ENCODE measurements around the gene NRSN1.

NRSN1 gene

DNA sequence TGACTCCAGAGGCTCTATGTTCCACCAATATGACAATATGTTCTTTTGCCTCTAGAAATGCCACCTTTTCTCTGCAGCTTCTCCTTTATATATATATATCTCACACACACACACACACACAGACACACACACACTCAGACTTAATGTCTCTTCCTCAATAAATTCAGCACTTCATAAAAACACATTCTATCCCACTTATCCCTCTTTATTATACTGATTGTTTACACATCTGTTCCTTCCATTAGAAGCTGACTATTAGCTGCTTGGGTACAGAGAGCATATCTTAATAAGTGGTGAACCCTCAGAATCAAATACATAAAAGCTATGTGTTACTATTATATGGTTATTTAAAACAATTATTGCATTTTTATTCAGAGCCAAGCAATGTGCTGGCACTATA is 23.3 kb downstream of the NRSN1 start:
- no peak overlapping the region for H3K4me3 Mint-ChIP-seq
- H3K36me3 Mint-ChIP-seq (ENCODE audit: low read depth) = no peaks in the 10 kb centered on the region
- H3K9me3 Mint-ChIP-seq = no peaks in the 10 kb centered on the region
- no peaks in the 10 kb centered on the region for H3K4me1 Mint-ChIP-seq (ENCODE audit: low read depth)
- H3K27ac Mint-ChIP-seq = no peak overlapping the region
- H3K27me3 Mint-ChIP-seq = no peaks in the 10 kb centered on the region
- intact Hi-C loops (cut with micrococcal nuclease) = no loop called here

DNA sequence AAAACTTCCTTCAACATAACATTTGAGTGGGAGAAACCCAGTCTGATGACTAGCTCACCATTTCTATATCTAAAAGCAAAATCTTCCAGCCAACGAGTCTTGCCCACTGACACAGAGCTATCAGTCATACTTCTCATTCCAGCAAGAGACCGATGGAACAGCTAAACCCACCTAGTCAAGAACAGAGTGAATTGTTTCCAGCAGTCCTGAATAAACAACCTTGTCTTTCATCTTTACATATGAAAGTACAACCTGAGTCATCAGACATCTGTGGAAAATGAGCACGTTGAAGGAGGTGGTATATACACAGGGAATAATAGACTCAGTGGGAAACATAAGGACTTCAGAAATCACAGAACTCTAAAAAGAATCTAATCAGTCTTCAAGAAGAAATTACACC is 23.8 kb downstream of the NRSN1 start:
- Mint-ChIP-seq H3K9me3 (no peaks in the 10 kb centered on the region), H3K27me3 (no peaks in the 10 kb centered on the region), H3K36me3 (ENCODE audit: low read depth) (no peaks in the 10 kb centered on the region), H3K4me1 (ENCODE audit: low read depth) (no peaks in the 10 kb centered on the region), H3K27ac (no peak overlapping the region), H3K4me3 (no peak overlapping the region)
- intact Hi-C loops (cut with micrococcal nuclease) = no loop called here

DNA sequence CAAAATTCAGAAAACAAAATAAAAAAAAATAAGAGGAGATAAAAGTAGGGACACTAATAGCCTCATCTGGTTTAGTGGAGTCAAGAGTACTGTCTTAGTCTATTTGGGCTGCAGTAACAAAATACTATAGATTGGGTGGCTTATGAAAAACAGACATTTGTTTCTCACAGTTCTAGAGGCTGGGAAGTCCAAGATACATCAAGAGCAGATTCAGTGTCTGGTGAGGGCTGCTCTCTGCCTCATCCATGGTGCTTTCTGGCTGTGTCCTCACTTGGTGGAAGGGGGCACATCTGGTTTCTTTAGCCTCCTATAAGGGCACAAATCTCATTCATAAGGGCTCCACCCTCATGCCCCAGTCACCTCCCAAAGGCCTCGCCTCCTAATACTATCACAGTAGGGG is 26.0 kb downstream of the NRSN1 start:
- H3K9me3 Mint-ChIP-seq = no peaks in the 10 kb centered on the region
- no peak overlapping the region for H3K27ac Mint-ChIP-seq
- H3K27me3 Mint-ChIP-seq = no peaks in the 10 kb centered on the region
- no peaks in the 10 kb centered on the region for H3K36me3 Mint-ChIP-seq (ENCODE audit: low read depth)
- H3K4me3 Mint-ChIP-seq = no peak overlapping the region
- no peaks in the 10 kb centered on the region for H3K4me1 Mint-ChIP-seq (ENCODE audit: low read depth)
- intact Hi-C loops (cut with micrococcal nuclease) = no loop called here

DNA sequence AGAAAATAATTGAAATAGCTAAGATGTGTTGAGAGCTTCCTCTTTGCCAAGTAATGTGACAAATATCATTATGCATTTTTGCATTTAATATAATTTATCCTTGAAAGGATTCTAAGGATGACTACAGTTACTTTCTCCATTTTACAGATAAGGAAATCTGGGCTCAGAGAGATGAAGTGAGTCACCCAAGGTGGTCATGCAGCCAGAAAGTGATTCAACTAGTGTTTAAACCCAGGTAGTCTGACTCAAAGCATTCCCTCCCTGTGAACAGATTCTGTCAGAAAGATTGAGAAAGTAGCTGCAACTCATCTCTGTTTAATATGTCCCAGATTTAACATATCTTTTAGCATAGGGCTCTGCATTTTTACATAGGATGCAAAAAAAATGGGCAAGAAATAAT is 28.1 kb downstream of the NRSN1 start:
- Mint-ChIP-seq H3K27ac (no peak overlapping the region), H3K27me3 (no peaks in the 10 kb centered on the region), H3K4me3 (no peak overlapping the region), H3K36me3 (ENCODE audit: low read depth) (no peaks in the 10 kb centered on the region), H3K4me1 (ENCODE audit: low read depth) (no peaks in the 10 kb centered on the region), H3K9me3 (no peaks in the 10 kb centered on the region)
- intact Hi-C loops (cut with micrococcal nuclease) = no loop called here

DNA sequence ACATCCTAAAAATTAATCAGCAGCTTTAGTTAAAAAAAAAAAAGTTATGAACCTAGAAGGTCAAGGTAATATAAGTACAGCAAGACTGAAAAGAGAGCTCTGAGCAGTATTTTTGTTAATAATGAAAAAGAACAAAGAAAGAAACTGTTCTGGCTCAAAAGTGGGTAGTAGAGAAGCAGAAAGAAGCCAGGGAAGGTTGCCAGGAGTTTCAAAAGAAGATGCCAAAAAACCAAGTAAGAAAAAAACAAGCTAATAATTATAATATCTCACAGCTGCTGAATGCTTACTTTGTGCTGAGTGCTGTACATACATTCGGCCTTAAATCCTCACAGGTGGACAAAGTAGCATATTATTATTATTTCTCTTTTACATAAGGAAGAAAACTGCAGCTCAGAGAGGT is 31.9 kb downstream of the NRSN1 start:
- intact Hi-C loops (cut with micrococcal nuclease) = no loop called here
- Mint-ChIP-seq H3K4me1 (ENCODE audit: low read depth) (no peaks in the 10 kb centered on the region), H3K4me3 (no peak overlapping the region), H3K27ac (no peak overlapping the region), H3K9me3 (no peaks in the 10 kb centered on the region), H3K36me3 (ENCODE audit: low read depth) (no peaks in the 10 kb centered on the region), H3K27me3 (no peaks in the 10 kb centered on the region)

DNA sequence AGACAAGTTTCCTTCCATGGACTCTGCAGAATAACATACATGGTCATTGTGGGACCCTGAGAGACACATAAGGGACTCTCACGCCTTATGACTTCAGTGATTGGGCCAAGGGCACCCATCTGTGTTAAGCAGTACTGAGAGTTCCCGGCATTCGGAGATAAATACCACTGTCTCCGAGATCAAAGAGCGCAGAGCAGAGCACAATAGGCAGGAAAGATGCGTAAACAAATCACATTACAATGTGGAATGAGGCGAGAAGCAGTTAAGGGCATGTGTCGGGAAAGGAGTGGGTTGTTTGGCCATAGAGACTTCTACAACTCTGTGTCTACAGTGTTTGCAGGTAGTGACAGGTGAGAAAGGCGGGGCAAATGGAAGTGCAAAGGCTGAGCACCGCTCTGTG is 57.6 kb downstream of the NRSN1 start:
- H3K4me3 Mint-ChIP-seq = no peak overlapping the region
- intact Hi-C loops (cut with micrococcal nuclease) = no loop called here
- H3K36me3 Mint-ChIP-seq (ENCODE audit: low read depth) = no peaks in the 10 kb centered on the region
- no peaks in the 10 kb centered on the region for H3K4me1 Mint-ChIP-seq (ENCODE audit: low read depth)
- H3K9me3 Mint-ChIP-seq = peaks cover 17% of the 10 kb centered on the region
- H3K27me3 Mint-ChIP-seq = no peaks in the 10 kb centered on the region
- no peak overlapping the region for H3K27ac Mint-ChIP-seq

DNA sequence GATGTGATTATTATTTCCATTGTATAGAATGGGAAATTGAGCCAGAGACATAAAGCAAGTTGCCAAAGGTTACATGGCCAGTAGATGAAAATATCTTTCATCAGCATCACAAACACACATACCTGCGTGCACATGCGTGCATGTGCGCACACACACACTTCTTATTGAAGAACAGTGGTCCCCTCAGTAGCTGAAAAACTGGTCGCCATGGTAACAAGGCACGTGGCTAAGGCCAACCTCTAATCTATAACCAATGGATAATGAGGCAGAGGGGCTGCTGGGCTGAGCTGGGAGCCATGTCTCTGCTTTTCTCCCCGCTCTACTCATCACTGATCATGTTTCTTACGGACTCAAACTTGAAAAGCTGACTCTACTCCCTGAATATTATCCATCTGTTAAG is 60.3 kb downstream of the NRSN1 start:
- Mint-ChIP-seq H3K4me1 (ENCODE audit: low read depth) (no peaks in the 10 kb centered on the region), H3K4me3 (no peak overlapping the region), H3K27me3 (no peaks in the 10 kb centered on the region), H3K36me3 (ENCODE audit: low read depth) (no peaks in the 10 kb centered on the region), H3K27ac (no peak overlapping the region), H3K9me3 (peaks cover 17% of the 10 kb centered on the region)
- intact Hi-C loops (cut with micrococcal nuclease) = no loop called here

DNA sequence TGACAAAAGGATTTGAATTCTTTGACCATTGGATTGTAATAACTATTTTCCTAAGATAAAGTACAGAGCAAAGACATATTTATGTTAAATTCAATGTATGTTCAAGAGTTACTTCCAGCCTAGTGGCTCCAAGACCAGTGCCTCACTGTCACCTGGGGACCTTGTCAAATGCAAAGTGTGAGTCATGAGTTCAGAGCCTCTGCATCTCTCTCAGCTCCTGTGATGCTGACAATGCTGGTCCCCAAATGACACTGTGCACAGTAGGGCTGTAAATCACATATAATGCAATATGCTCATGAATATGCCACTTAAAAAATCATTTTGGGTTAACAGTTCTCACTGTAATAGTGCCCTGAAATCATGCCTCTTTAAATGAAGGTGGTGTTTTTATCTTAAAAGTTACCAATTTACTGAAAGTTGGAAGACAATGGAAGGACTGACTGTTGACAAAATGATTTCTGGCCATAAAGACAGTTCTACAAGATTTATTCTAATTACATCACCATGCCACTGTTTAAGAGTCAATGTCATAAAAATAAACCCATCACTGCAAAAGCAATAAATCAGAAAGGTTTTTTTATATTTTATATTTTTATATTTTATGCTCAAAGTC is 62.1 kb downstream of the NRSN1 start:
- H3K36me3 Mint-ChIP-seq (ENCODE audit: low read depth) = no peaks in the 10 kb centered on the region
- H3K4me1 Mint-ChIP-seq (ENCODE audit: low read depth) = no peaks in the 10 kb centered on the region
- intact Hi-C loops (cut with micrococcal nuclease) = no loop called here
- H3K27me3 Mint-ChIP-seq = no peaks in the 10 kb centered on the region
- peaks cover 9% of the 10 kb centered on the region for H3K9me3 Mint-ChIP-seq
- H3K4me3 Mint-ChIP-seq = no peak overlapping the region
- no peak overlapping the region for H3K27ac Mint-ChIP-seq

DNA sequence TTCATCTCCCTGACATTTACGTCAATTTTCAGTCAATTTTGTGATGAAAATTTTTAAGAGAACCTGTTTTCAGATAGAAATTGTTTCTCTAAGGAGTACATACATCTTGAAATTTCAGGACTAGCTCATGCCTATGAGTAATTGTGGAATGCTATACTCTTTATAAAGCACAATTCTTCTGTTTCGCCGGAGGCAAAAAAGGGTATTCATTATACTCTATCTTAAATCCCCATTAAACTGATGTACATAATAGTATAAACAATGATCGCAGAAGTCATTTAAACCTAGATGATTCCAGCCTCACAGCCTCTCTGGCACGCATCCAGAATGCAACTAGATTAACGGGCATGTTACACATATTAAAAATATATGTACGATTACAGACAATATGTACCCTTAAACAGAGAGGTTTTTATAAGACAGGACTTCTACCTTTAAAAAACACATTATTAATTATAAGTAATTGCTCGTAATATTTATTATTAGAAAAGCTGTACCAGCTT is 62.6 kb downstream of the NRSN1 start:
- Mint-ChIP-seq H3K9me3 (peaks cover 4% of the 10 kb centered on the region), H3K4me1 (ENCODE audit: low read depth) (no peaks in the 10 kb centered on the region), H3K27ac (no peak overlapping the region), H3K27me3 (no peaks in the 10 kb centered on the region), H3K36me3 (ENCODE audit: low read depth) (no peaks in the 10 kb centered on the region), H3K4me3 (no peak overlapping the region)
- intact Hi-C loops (cut with micrococcal nuclease) = no loop called here

DNA sequence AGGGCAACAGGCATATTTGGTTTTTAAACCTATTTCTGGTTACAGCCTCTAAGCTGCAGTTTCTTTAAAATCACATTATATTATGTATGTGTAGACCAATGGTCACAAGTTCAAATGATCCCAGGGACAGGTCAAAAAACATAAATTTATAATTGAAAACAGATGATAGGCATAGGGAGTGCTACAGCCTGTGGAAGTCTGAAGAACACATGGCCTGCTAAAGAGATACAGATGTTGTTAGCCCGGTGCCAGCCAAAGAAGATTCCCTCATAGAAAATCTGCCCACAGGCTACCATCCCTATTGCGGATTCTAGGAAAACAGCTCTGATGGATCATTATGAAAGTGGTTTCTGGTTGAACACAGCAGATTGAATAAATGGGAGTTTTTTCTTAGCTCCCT is 65.3 kb downstream of the NRSN1 start:
- H3K36me3 Mint-ChIP-seq (ENCODE audit: low read depth) = no peaks in the 10 kb centered on the region
- H3K4me1 Mint-ChIP-seq (ENCODE audit: low read depth) = no peaks in the 10 kb centered on the region
- no peaks in the 10 kb centered on the region for H3K27me3 Mint-ChIP-seq
- no peaks in the 10 kb centered on the region for H3K9me3 Mint-ChIP-seq
- intact Hi-C loops (cut with micrococcal nuclease) = no loop called here
- H3K27ac Mint-ChIP-seq = no peak overlapping the region
- H3K4me3 Mint-ChIP-seq = no peak overlapping the region

DNA sequence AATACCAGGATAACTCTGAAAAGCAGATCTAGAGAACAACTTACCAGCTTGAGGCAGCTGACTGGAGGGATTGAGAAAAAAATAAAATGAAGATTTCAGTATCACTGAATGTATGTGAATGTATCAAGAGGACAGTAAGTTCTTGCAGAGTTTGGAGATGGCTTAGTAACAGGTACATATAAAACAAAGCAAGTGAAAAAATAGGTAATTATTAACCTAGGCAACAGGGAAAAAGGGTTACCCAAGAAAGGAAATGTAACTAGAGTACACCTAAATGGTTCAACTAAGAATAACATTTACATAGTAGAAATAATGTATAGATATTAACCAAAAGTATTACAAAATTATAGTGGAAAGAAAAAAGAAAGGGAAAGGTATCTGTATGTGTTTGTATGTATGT is 67.3 kb downstream of the NRSN1 start:
- Mint-ChIP-seq H3K4me3 (no peak overlapping the region), H3K4me1 (ENCODE audit: low read depth) (no peaks in the 10 kb centered on the region), H3K27me3 (no peaks in the 10 kb centered on the region), H3K36me3 (ENCODE audit: low read depth) (no peaks in the 10 kb centered on the region), H3K9me3 (no peaks in the 10 kb centered on the region), H3K27ac (no peak overlapping the region)
- intact Hi-C loops (cut with micrococcal nuclease) = no loop called here

DNA sequence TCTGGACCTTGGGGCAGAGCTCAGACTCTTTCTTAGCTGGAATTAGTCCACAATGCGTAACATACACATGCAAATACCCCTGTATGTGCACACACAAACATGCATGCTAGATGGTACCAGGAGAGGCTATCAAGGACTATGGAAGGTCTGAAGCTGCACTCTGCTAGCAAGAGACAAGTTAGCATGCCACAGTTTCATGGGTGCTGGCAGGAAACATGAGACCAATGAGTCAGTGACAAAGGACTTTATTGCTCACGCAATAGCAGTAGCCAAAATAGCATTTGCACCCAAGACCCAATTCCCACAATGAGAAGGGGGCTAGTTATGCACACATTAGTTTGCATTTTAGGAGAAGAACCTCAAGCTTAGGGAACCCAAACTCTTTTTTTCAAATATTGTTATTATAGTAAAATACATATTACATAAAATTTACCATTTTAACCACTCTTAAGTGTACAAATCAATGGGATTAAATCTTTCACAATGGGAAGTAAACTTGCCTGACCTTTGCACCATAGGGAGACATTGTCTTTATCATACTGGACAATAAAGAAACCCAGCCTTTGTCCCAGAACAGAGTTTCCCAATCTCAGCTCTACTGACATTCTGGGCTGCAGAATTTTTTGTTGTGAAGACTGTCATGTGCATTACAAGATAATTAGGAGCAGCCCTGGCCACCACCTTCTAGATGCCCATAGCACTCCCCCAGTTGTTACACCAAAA is 69.1 kb downstream of the NRSN1 start:
- no peaks in the 10 kb centered on the region for H3K4me1 Mint-ChIP-seq (ENCODE audit: low read depth)
- no peaks in the 10 kb centered on the region for H3K9me3 Mint-ChIP-seq
- H3K27me3 Mint-ChIP-seq = peaks cover 2% of the 10 kb centered on the region
- intact Hi-C loops (cut with micrococcal nuclease) = no loop called here
- no peak overlapping the region for H3K27ac Mint-ChIP-seq
- no peaks in the 10 kb centered on the region for H3K36me3 Mint-ChIP-seq (ENCODE audit: low read depth)
- no peak overlapping the region for H3K4me3 Mint-ChIP-seq

DNA sequence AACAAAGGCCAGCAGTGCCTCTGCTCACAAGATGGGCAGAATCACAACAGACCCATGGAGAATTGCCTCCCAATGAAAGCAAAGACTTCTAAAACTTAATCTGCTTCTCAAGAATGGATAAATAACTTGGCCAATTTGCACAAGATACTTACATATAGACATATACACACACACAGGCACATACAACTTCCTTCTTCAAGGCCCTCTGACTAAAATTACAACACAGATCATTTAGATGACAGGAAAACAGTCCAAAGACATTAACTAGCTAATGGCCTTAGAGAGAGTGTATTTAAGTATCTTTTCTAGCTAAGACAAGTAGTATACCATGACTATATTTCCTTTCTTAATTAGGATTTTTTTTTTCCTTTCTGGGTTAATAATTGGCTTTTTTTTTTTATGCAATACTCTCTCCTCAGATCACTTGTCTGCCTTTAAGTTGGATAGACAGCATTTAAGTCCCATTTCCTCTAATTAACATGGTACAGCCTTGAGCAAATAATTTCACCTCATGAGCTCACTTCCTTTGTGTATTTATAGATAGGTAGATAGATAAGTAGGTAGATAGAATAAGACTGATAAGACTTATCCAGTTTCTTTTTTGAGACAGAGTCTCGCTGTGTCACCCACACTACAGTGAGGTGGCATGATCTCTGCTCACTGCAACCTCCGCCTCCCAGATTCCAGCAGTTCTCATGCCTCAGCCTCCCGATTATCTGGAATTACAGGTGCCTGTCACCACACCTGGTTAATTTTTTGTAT is 70.0 kb downstream of the NRSN1 start:
- Mint-ChIP-seq H3K36me3 (ENCODE audit: low read depth) (no peaks in the 10 kb centered on the region), H3K4me3 (no peak overlapping the region), H3K27me3 (peaks cover 3% of the 10 kb centered on the region), H3K27ac (no peak overlapping the region), H3K4me1 (ENCODE audit: low read depth) (no peaks in the 10 kb centered on the region), H3K9me3 (no peaks in the 10 kb centered on the region)
- intact Hi-C loops (cut with micrococcal nuclease) = no loop called here

All from dendritic cell treated with granulocyte-macrophage colony-stimulating factor and Interleukin-4, amounts not matched to agents 40 ng/mL and 50 ng/mL, for 4 days (primary cell).